Effector memory CD8-positive, alpha-beta T cell (primary cell): ENCODE results near the gene IL1RAPL2.
"Not testable (repeated sequence)": the region's sequence is repeated elsewhere in the genome, so short reads cannot be mapped to it uniquely, and the experiment has no call there.

Experiments
- ATAC-seq: fragments of 150-1000 bp; cut with Tn5 transposase; replicated peaks from 2 replicates; pipeline ENCODE4 v1.10.0; 2021; ENCODE audit warnings: mild to moderate bottlenecking, moderate library complexity
- DNase-seq, 3 experiments: peaks; one replicate each; pipeline ENCODE4 v3.0.0; 2021
- H3K27ac Mint-ChIP-seq, 2 donors: one replicate each; pipeline ENCODE4 v1.8.0; 2022; ENCODE audit warnings: mild to moderate bottlenecking in 2 of 2, mixed read lengths in 2 of 2, moderate library complexity in 2 of 2
- H3K27me3 Mint-ChIP-seq, 2 donors: one replicate each; pipeline ENCODE4 v1.8.0; 2022; ENCODE audit warnings: mixed read lengths in 2 of 2
- H3K36me3 Mint-ChIP-seq: one replicate; pipeline ENCODE4 v1.8.0; 2022; ENCODE audit warnings: mild to moderate bottlenecking, moderate library complexity, mixed read lengths; ENCODE audit not compliant: insufficient read depth
- H3K4me1 Mint-ChIP-seq, 2 donors: one replicate each; pipeline ENCODE4 v1.8.0; 2022; ENCODE audit warnings: low read depth in 2 of 2, mixed read lengths in 2 of 2
- H3K4me3 Mint-ChIP-seq, 2 donors: one replicate each; pipeline ENCODE4 v1.8.0; 2022; ENCODE audit warnings: mild to moderate bottlenecking in 2 of 2, mixed read lengths in 2 of 2, moderate library complexity in 2 of 2
- H3K9me3 Mint-ChIP-seq, 2 donors: one replicate each; pipeline ENCODE4 v1.8.0; 2022; ENCODE audit warnings: mixed read lengths in 2 of 2

The IL1RAPL2 gene

GRCh38 chrX:104641176-104641575, 75.2 kb downstream of the IL1RAPL2 start:
- no peak overlapping the region for H3K4me3 Mint-ChIP-seq
- DNase-seq, result no peak
- H3K4me1 Mint-ChIP-seq, result no peaks in the 10 kb centered on the region
- no peak for ATAC-seq
- H3K9me3 Mint-ChIP-seq, result peaks cover 0 to 14% of the 10 kb centered on the region in 2 donors
- H3K27me3 Mint-ChIP-seq, result no peaks in the 10 kb centered on the region
- H3K27ac Mint-ChIP-seq, result no peak overlapping the region
- no peaks in the 10 kb centered on the region for H3K36me3 Mint-ChIP-seq

DNA sequence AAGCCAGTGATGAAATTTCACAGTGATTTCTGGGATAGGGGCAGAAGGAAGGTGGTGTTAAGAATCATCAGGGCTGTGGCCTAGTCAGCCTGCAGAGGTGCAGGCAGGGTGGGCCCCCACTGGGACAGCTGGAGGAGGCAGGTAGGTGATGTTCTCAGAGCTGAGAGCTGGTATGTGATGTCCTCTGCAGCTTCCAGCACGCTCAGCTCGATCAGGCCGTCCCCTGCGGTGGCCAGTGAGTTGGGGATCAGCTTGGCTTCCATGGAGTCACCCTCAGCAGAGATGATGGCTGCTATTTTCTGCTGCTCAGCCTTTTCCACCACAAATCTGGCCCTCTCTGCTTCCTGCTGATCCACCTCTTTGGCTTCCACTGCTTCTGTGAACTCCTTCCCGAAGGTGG, 81.1 kb downstream of the IL1RAPL2 start:
- DNase-seq (no peak), ATAC-seq (no peak)
- H3K4me3 Mint-ChIP-seq, result no peak overlapping the region
- H3K27me3 Mint-ChIP-seq, result no peaks in the 10 kb centered on the region
- H3K9me3 Mint-ChIP-seq, result peaks cover 0 to 9% of the 10 kb centered on the region in 2 donors
- H3K36me3 Mint-ChIP-seq, result no peaks in the 10 kb centered on the region
- no peak overlapping the region for H3K27ac Mint-ChIP-seq
- H3K4me1 Mint-ChIP-seq, result no peaks in the 10 kb centered on the region

DNA sequence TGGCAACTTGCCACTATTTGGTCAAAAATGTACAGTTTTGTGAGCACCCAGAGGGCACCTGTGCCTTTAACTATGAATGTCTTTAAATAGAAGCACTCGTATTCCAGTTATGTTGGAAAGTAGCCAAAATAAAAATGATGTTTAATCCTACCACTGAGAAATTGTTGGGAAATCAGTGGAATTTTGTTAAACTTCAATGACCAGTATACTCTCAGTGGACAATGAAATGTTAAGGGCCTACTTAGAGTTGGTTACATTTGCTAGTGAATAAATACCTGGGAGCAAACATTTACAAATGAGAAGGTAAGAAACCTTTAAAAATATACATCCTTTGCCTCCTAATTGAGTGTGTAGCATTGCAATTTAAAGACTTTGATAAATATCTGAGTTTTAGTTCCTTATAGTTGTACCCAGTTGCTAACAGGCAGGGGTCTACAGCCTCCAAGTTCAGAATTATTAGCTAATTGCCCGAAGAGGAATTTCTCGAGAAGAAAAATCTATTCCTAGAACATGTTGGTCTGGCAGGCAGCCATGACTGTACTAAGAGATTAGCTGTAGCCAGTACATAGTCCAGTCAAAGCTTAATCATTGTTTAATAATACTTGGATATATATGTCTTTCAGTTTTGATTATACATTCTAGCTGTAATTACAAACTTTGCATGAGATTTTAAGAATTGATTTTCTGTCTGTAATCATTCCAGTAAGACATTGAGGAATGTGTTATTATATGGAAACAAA, 93.2 kb downstream of the IL1RAPL2 start:
- H3K9me3 Mint-ChIP-seq, result peaks cover 0 to 2% of the 10 kb centered on the region in 2 donors
- H3K36me3 Mint-ChIP-seq, result no peaks in the 10 kb centered on the region
- no peaks in the 10 kb centered on the region for H3K27me3 Mint-ChIP-seq
- no peaks in the 10 kb centered on the region for H3K4me1 Mint-ChIP-seq
- ATAC-seq (no peak), DNase-seq (no peak)
- no peak overlapping the region for H3K4me3 Mint-ChIP-seq
- no peak overlapping the region for H3K27ac Mint-ChIP-seq

- Mint-ChIP-seq H3K27me3 (no peaks in the 10 kb centered on the region), H3K4me1 (no peaks in the 10 kb centered on the region), H3K36me3 (no peaks in the 10 kb centered on the region), H3K9me3 (no peaks in the 10 kb centered on the region), H3K4me3 (no peak overlapping the region), H3K27ac (no peak overlapping the region)
- DNase-seq, result no peak
- no peak for ATAC-seq
Observed at GRCh38 chrX:104660092-104660491, 94.1 kb downstream of the IL1RAPL2 start.

DNA sequence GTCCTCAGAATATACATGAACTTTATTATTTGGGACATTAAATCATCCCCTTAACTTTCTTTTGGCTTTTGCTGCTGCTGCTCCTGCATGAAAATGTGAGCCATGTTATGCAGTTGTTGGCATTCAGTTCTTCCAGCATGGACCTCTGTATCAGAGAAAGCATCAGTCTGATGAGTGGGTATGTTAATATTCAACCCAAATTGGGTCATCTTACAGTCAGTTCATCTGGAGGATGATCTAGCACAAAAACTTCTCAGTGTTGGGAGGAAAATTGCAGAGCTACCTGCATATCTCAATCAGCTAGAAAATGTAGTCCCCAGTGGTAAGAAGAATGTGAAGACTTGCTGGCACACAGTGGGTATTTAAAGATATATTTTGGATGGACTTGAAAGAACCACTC, 96.7 kb downstream of the IL1RAPL2 start:
- Mint-ChIP-seq H3K9me3 (no peaks in the 10 kb centered on the region), H3K27me3 (no peaks in the 10 kb centered on the region), H3K27ac (no peak overlapping the region), H3K4me1 (no peaks in the 10 kb centered on the region), H3K4me3 (no peak overlapping the region), H3K36me3 (no peaks in the 10 kb centered on the region)
- no peak for ATAC-seq
- DNase-seq, result no peak

DNA sequence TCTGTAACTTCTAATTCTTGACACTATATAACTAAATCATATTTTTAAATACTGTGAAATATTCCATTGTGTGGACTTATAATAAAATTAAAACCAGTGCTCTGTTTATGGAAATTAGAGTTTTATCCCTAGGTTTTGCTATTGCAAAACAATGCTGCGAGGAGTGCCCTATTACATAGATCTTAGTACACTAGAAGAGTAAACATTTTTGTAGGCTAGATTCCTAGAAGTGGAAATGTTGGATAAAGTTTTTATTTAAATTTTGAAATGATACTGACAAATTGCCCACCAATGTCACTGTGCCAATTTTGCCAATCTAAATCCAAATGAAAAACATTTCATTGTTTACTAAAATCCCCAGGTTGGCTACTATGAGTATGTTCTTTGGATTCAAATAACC, 99.7 kb downstream of the IL1RAPL2 start:
- Mint-ChIP-seq H3K4me3 (no peak overlapping the region), H3K36me3 (no peaks in the 10 kb centered on the region), H3K27me3 (no peaks in the 10 kb centered on the region), H3K27ac (no peak overlapping the region), H3K4me1 (no peaks in the 10 kb centered on the region), H3K9me3 (peaks cover 0 to 2% of the 10 kb centered on the region in 2 donors)
- ATAC-seq, result no peak
- no peak for DNase-seq

DNA sequence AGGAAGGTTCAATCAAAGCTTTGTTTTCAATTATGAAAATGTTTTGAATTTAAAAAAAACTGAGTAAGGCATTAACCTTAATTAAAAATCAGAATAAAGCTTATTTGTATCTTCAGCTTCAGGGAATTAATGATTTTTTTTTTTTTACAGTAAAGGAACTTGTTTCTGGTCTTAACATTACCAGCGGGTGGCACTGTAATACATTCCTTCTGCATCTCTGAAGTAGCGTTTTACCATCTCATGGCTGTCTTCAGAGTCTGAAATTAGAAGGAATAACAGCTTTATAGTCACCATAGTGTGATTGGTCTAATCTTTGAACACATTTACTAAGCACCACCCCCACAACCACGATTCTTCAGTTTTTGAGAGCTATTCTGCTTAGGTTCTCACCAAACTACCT, 102.6 kb downstream of the IL1RAPL2 start:
- H3K27me3 Mint-ChIP-seq, result no peaks in the 10 kb centered on the region
- H3K36me3 Mint-ChIP-seq, result no peaks in the 10 kb centered on the region
- H3K4me3 Mint-ChIP-seq, result no peak overlapping the region
- ATAC-seq, result no peak
- no peaks in the 10 kb centered on the region for H3K4me1 Mint-ChIP-seq
- DNase-seq, result no peak
- peaks cover 0 to 2% of the 10 kb centered on the region in 2 donors for H3K9me3 Mint-ChIP-seq
- no peak overlapping the region for H3K27ac Mint-ChIP-seq

GRCh38 chrX:104669063-104669462, 103.1 kb downstream of the IL1RAPL2 start:
- DNase-seq, result no peak
- H3K9me3 Mint-ChIP-seq, result peaks cover 0 to 2% of the 10 kb centered on the region in 2 donors
- no peaks in the 10 kb centered on the region for H3K4me1 Mint-ChIP-seq
- no peak overlapping the region for H3K27ac Mint-ChIP-seq
- H3K36me3 Mint-ChIP-seq, result no peaks in the 10 kb centered on the region
- no peaks in the 10 kb centered on the region for H3K27me3 Mint-ChIP-seq
- ATAC-seq, result no peak
- H3K4me3 Mint-ChIP-seq, result no peak overlapping the region

DNA sequence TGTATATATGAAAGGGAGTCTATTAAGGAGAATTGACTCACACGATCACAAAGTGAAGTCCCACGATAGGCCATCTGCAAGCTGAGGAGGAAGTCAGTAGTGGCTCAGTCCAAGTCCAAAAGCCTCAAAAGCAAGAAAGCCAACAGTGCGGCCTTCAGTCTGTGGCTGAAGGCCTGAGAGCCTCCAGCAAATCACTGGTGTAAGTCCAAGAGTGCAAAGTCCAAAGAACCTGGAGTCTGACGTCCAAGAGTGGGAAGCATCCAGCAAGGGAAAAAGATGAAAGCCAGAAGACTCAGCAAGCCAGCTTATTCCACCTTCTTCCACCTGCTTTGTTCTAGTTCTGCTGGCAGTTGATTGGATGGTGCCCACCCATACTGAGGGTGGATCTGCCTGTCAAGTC, 104.1 kb downstream of the IL1RAPL2 start:
- Mint-ChIP-seq H3K4me3 (no peak overlapping the region), H3K9me3 (peaks cover 0 to 2% of the 10 kb centered on the region in 2 donors), H3K36me3 (no peaks in the 10 kb centered on the region), H3K27me3 (no peaks in the 10 kb centered on the region), H3K27ac (no peak overlapping the region), H3K4me1 (no peaks in the 10 kb centered on the region)
- no peak for ATAC-seq
- no peak for DNase-seq

GRCh38 chrX:104677517-104677916, 111.5 kb downstream of the IL1RAPL2 start:
- not testable (repeated sequence) for H3K27me3 Mint-ChIP-seq, ATAC-seq, H3K9me3 Mint-ChIP-seq, H3K4me1 Mint-ChIP-seq, H3K4me3 Mint-ChIP-seq, H3K36me3 Mint-ChIP-seq, DNase-seq, H3K27ac Mint-ChIP-seq

DNA sequence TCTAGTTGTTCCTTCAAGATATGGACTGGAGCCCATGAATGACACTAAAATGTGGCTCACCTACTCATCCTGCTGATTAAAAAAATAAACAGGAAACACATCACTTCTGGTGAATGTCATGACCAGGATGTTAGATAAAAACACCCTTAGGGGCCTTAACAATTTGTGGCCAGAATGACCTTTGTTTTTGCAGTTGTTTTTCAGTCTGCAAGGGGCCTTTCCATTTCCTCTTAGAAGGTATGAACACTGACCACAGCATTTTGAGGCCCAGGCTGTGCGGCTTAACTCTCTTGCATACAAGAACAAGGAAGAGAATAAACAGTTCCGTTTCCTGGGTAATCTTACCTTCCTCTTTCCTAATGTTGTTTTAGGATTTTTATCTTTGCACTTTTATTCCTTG, 113.2 kb downstream of the IL1RAPL2 start:
- Mint-ChIP-seq H3K4me3 (no peak overlapping the region), H3K36me3 (no peaks in the 10 kb centered on the region), H3K9me3 (no peaks in the 10 kb centered on the region), H3K27ac (no peak overlapping the region), H3K27me3 (no peaks in the 10 kb centered on the region), H3K4me1 (no peaks in the 10 kb centered on the region)
- no peak for ATAC-seq
- no peak for DNase-seq

DNA sequence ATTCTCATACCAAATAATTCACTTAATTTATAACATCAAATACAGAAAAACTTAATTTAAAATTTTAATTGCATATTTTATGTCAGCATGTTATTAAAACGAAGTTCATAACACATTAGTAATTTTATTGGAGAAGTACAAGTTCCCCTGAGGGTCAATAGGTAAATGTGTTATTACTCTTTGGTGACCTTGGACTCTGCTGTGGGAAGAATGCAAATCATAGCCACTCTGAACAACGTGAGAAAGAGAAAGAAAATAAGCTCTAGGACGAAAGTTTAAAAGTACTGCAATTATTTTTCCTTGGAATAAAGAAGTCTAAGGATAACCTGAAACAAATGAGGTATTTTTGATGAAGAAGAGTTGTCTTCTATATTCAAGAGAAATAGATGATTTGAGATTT, 115.2 kb downstream of the IL1RAPL2 start:
- DNase-seq (no peak), ATAC-seq (no peak)
- Mint-ChIP-seq H3K27ac (no peak overlapping the region), H3K4me3 (no peak overlapping the region), H3K27me3 (no peaks in the 10 kb centered on the region), H3K4me1 (no peaks in the 10 kb centered on the region), H3K9me3 (no peaks in the 10 kb centered on the region), H3K36me3 (no peaks in the 10 kb centered on the region)

- H3K4me3 Mint-ChIP-seq, result no peak overlapping the region
- ATAC-seq (no peak), DNase-seq (no peak)
- no peaks in the 10 kb centered on the region for H3K27me3 Mint-ChIP-seq
- no peaks in the 10 kb centered on the region for H3K36me3 Mint-ChIP-seq
- peaks cover 0 to 7% of the 10 kb centered on the region in 2 donors for H3K9me3 Mint-ChIP-seq
- no peak overlapping the region for H3K27ac Mint-ChIP-seq
- H3K4me1 Mint-ChIP-seq, result no peaks in the 10 kb centered on the region
Observed at GRCh38 chrX:104684077-104684476, 118.1 kb downstream of the IL1RAPL2 start.

DNA sequence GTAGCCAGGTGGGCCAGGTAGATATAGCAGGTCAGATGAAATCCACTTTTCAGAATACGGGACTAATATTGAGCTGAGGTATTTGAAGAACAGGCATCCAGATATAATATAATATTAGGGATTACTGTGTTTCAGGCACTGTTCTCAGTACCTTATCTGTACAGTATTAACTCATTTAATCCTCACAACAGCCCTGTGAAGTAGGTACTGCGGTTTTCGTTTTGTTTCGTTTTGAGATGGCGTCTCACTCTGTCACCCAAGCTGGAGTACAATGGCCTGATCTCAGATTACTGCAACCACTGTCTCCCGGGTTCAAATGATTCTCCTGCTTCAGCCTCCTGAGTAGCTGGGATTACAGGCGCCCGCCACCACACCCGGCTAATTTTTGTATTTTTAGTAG, 129.6 kb downstream of the IL1RAPL2 start:
- DNase-seq (no peak), ATAC-seq (no peak)
- H3K27ac Mint-ChIP-seq, result no peak overlapping the region
- no peaks in the 10 kb centered on the region for H3K4me1 Mint-ChIP-seq
- no peaks in the 10 kb centered on the region for H3K9me3 Mint-ChIP-seq
- no peaks in the 10 kb centered on the region for H3K27me3 Mint-ChIP-seq
- no peak overlapping the region for H3K4me3 Mint-ChIP-seq
- H3K36me3 Mint-ChIP-seq, result no peaks in the 10 kb centered on the region

GRCh38 chrX:104696667-104697066, 130.7 kb downstream of the IL1RAPL2 start:
- Mint-ChIP-seq H3K4me1 (no peaks in the 10 kb centered on the region), H3K4me3 (no peak overlapping the region), H3K36me3 (no peaks in the 10 kb centered on the region), H3K27ac (no peak overlapping the region), H3K9me3 (no peaks in the 10 kb centered on the region), H3K27me3 (no peaks in the 10 kb centered on the region)
- no peak for DNase-seq
- no peak for ATAC-seq
